Activated CD4-positive, alpha-beta memory T cell treated with anti-CD3 and anti-CD28 coated beads, Interleukin-2, amount 10 ng/mL, durations not matched to agents 7 days and 5 days (primary cell): Measurements from ENCODE around the gene TOB2. TPM values are rescaled to one million over a fixed set of nuclear protein-coding genes. Genes with fewer than 3 reads are reported as not detected.
"Not testable (repeated sequence)": the region's sequence is repeated elsewhere in the genome, so short reads cannot be mapped to it uniquely, and the experiment has no call there.

Experiments
- CTCF ChIA-PET: fragments of 350-600 bp; sonication (Branson Sonifier 250); formaldehyde crosslinking; loops from one replicate; lab custom pipeline; 2021; ENCODE audit warnings: antibody characterized with exemption, inconsistent platforms; lab: Charles Lee
- POLR2A ChIA-PET: fragments of 350-600 bp; sonication (Branson Sonifier 250); formaldehyde crosslinking; loops from one replicate; lab custom pipeline; 2021; ENCODE audit warnings: antibody characterized with exemption; lab: Charles Lee
- DNase-seq: peaks from one replicate; pipeline ENCODE4 v3.0.0-alpha.2; 2020
- H3K27ac Mint-ChIP-seq: one replicate; pipeline ENCODE4 v1.8.0; 2021; ENCODE audit warnings: mild to moderate bottlenecking, mixed read lengths
- H3K27me3 Mint-ChIP-seq: one replicate; pipeline ENCODE4 v1.8.0; 2021; ENCODE audit warnings: mixed read lengths
- H3K36me3 Mint-ChIP-seq: one replicate; pipeline ENCODE4 v1.8.0; 2021; ENCODE audit warnings: low read depth, mixed read lengths
- H3K4me1 Mint-ChIP-seq: one replicate; pipeline ENCODE4 v1.8.0; 2021; ENCODE audit warnings: mixed read lengths
- H3K4me3 Mint-ChIP-seq: one replicate; pipeline ENCODE4 v1.8.0; 2021; ENCODE audit warnings: mild to moderate bottlenecking, mixed read lengths
- H3K9me3 Mint-ChIP-seq: one replicate; pipeline ENCODE4 v1.8.0; 2021; ENCODE audit warnings: mixed read lengths
- total RNA-seq, 2 experiments: library from RNA; stranded (reverse); gene quantifications; one replicate each; pipeline ENCODE4 v1.2.3, GENCODE V29; 2021

TOB2 gene
- total RNA-seq, 2 experiments from 2014 or later: 38.7 to 41.2 TPM

- DNase-seq: no peak
- H3K9me3 Mint-ChIP-seq: no peaks in the 10 kb centered on the region
- H3K27me3 Mint-ChIP-seq: no peaks in the 10 kb centered on the region
- POLR2A ChIA-PET: interaction anchor here (0.8 to 3.6 kb wide), 3 partner anchors 9 to 31 kb away, joined by 3 to 28 read pairs (median 11); partner anchors contain the start of gene TOB2
- H3K27ac Mint-ChIP-seq: peak overlapping the region; percentile 16
- H3K4me1 Mint-ChIP-seq: peaks cover 7% of the 10 kb centered on the region
- CTCF ChIA-PET: interaction anchor here (2.0 kb wide), 1 partner anchor 33 kb away, joined by 9 read pairs; no protein-coding TSS in a partner anchor
- H3K36me3 Mint-ChIP-seq: peaks cover 42% of the 10 kb centered on the region
- no peak overlapping the region for H3K4me3 Mint-ChIP-seq
These were observed 10.1 kb downstream of the TOB2 start for GRCh38 chr22:41436322-41437113.

GRCh38 chr22:41435560-41435959, 11.0 kb downstream of the TOB2 start:
- ChIA-PET POLR2A (interaction anchor here (1.3 to 3.6 kb wide), 2 partner anchors 9 to 10 kb away, joined by 4 to 28 read pairs; partner anchors contain the start of gene TOB2), CTCF (no interaction called here)
- Mint-ChIP-seq H3K27ac (peak overlapping the region; percentile 21), H3K4me3 (no peak overlapping the region), H3K9me3 (no peaks in the 10 kb centered on the region), H3K36me3 (peaks cover 46% of the 10 kb centered on the region), H3K4me1 (peaks cover 6% of the 10 kb centered on the region), H3K27me3 (no peaks in the 10 kb centered on the region)
- no peak for DNase-seq

- H3K4me1 Mint-ChIP-seq, CTCF ChIA-PET, DNase-seq, H3K27me3 Mint-ChIP-seq, H3K9me3 Mint-ChIP-seq, H3K4me3 Mint-ChIP-seq: not testable (repeated sequence)
- POLR2A ChIA-PET: interaction anchor here (1.3 to 3.6 kb wide), 2 partner anchors 8 to 12 kb away, joined by 4 to 28 read pairs; partner anchors contain the start of gene TOB2
- Mint-ChIP-seq H3K36me3 (peaks cover 49% of the 10 kb centered on the region), H3K27ac (peak overlapping the region; percentile 59)
These were observed 12.1 kb downstream of the TOB2 start for GRCh38 chr22:41434361-41435003.

- H3K9me3 Mint-ChIP-seq, CTCF ChIA-PET, POLR2A ChIA-PET, H3K27ac Mint-ChIP-seq, H3K4me3 Mint-ChIP-seq, DNase-seq, H3K27me3 Mint-ChIP-seq, H3K4me1 Mint-ChIP-seq: not testable (repeated sequence)
- peaks cover 46% of the 10 kb centered on the region for H3K36me3 Mint-ChIP-seq
These were observed 13.1 kb downstream of the TOB2 start for GRCh38 chr22:41433480-41433879.

GRCh38 chr22:41431656-41432055, 14.9 kb downstream of the TOB2 start:
- H3K4me1 Mint-ChIP-seq: peaks cover 4% of the 10 kb centered on the region
- H3K27ac Mint-ChIP-seq: no peak overlapping the region
- H3K27me3 Mint-ChIP-seq: no peaks in the 10 kb centered on the region
- peaks cover 44% of the 10 kb centered on the region for H3K36me3 Mint-ChIP-seq
- ChIA-PET CTCF (no interaction called here), POLR2A (interaction anchor here (0.5 kb wide), 1 partner anchor 13 kb away, joined by 3 read pairs; no protein-coding TSS in a partner anchor)
- H3K4me3 Mint-ChIP-seq: no peak overlapping the region
- H3K9me3 Mint-ChIP-seq: no peaks in the 10 kb centered on the region
- no peak for DNase-seq

- H3K4me3 Mint-ChIP-seq: no peak overlapping the region
- H3K4me1 Mint-ChIP-seq: peaks cover 14% of the 10 kb centered on the region
- ChIA-PET CTCF (no interaction called here), POLR2A (no interaction called here)
- DNase-seq: no peak
- H3K36me3 Mint-ChIP-seq: peaks cover 38% of the 10 kb centered on the region
- no peaks in the 10 kb centered on the region for H3K27me3 Mint-ChIP-seq
- H3K27ac Mint-ChIP-seq: no peak overlapping the region
- H3K9me3 Mint-ChIP-seq: no peaks in the 10 kb centered on the region
These were observed 16.7 kb downstream of the TOB2 start for GRCh38 chr22:41429951-41430332.

- H3K36me3 Mint-ChIP-seq: peaks cover 35% of the 10 kb centered on the region
- H3K9me3 Mint-ChIP-seq: no peaks in the 10 kb centered on the region
- H3K27ac Mint-ChIP-seq: no peak overlapping the region
- DNase-seq: no peak
- POLR2A ChIA-PET: interaction anchor here (2.0 to 5.8 kb wide), 2 partner anchors 17 to 39 kb away, joined by 5 to 64 read pairs; partner anchors contain the start of genes ACO2, PHF5A and TOB2
- no peak overlapping the region for H3K4me3 Mint-ChIP-seq
- CTCF ChIA-PET: interaction anchor here (0.7 kb wide), 1 partner anchor 11 kb away, joined by 3 read pairs; no protein-coding TSS in a partner anchor
- H3K4me1 Mint-ChIP-seq: peaks cover 14% of the 10 kb centered on the region
- no peaks in the 10 kb centered on the region for H3K27me3 Mint-ChIP-seq
These were observed 17.2 kb downstream of the TOB2 start for GRCh38 chr22:41429232-41429950.

- H3K27me3 Mint-ChIP-seq: no peaks in the 10 kb centered on the region
- ChIA-PET CTCF (interaction anchor here (0.7 to 2.0 kb wide), 4 partner anchors 17 to 1478 kb away, joined by 4 to 7 read pairs (median 6); no protein-coding TSS in a partner anchor), POLR2A (interaction anchor here (0.8 to 5.8 kb wide), 11 partner anchors 9 to 178 kb away, joined by 3 to 64 read pairs (median 4); partner anchors contain the start of genes ACO2, PHF5A, PMM1 and TEF)
- H3K4me3 Mint-ChIP-seq: peak overlapping the region; percentile 14
- DNase-seq: peak; percentile 77
- H3K4me1 Mint-ChIP-seq: peaks cover 14% of the 10 kb centered on the region
- peak overlapping the region; percentile 82 for H3K27ac Mint-ChIP-seq
- no peaks in the 10 kb centered on the region for H3K9me3 Mint-ChIP-seq
- peaks cover 26% of the 10 kb centered on the region for H3K36me3 Mint-ChIP-seq
These were observed 20.8 kb downstream of the TOB2 start for GRCh38 chr22:41425660-41426365.

- ChIA-PET CTCF (interaction anchor here (1.0 to 2.0 kb wide), 2 partner anchors 15 to 50 kb away, joined by 3 to 6 read pairs; partner anchors contain the start of genes ACO2 and PHF5A), POLR2A (interaction anchor here (0.7 to 3.6 kb wide), 5 partner anchors 19 to 467 kb away, joined by 3 to 20 read pairs (median 11); partner anchors contain the start of genes ACO2, PHF5A and TOB2)
- H3K27me3 Mint-ChIP-seq: no peaks in the 10 kb centered on the region
- H3K36me3 Mint-ChIP-seq: peaks cover 8% of the 10 kb centered on the region
- H3K4me3 Mint-ChIP-seq: no peak overlapping the region
- peaks cover 15% of the 10 kb centered on the region for H3K4me1 Mint-ChIP-seq
- no peaks in the 10 kb centered on the region for H3K9me3 Mint-ChIP-seq
- DNase-seq: no peak
- no peak overlapping the region for H3K27ac Mint-ChIP-seq
These were observed 27.9 kb downstream of the TOB2 start for GRCh38 chr22:41418717-41419116.

GRCh38 chr22:41417622-41418390, 28.8 kb downstream of the TOB2 start:
- CTCF ChIA-PET: interaction anchor here (1.0 to 2.0 kb wide), 2 partner anchors 14 to 51 kb away, joined by 3 to 6 read pairs; partner anchors contain the start of genes ACO2 and PHF5A
- no peak for DNase-seq
- H3K4me1 Mint-ChIP-seq: peaks cover 15% of the 10 kb centered on the region
- no peak overlapping the region for H3K27ac Mint-ChIP-seq
- no peaks in the 10 kb centered on the region for H3K27me3 Mint-ChIP-seq
- H3K9me3 Mint-ChIP-seq: no peaks in the 10 kb centered on the region
- POLR2A ChIA-PET: interaction anchor here (0.7 to 3.6 kb wide), 4 partner anchors 28 to 466 kb away, joined by 3 to 20 read pairs (median 13); partner anchors contain the start of genes ACO2, PHF5A and TOB2
- no peak overlapping the region for H3K4me3 Mint-ChIP-seq
- H3K36me3 Mint-ChIP-seq: peaks cover 10% of the 10 kb centered on the region

- Mint-ChIP-seq H3K27me3 (no peaks in the 10 kb centered on the region), H3K36me3 (peaks cover 10% of the 10 kb centered on the region), H3K4me1 (peaks cover 31% of the 10 kb centered on the region), H3K9me3 (no peaks in the 10 kb centered on the region), H3K27ac (peak overlapping the region; percentile 62), H3K4me3 (peak overlapping the region; percentile 97)
- ChIA-PET POLR2A (interaction anchor here (3.6 kb wide), 1 partner anchor 53 kb away, joined by 20 read pairs; the partner anchor contains the start of genes ACO2 and PHF5A), CTCF (no interaction called here)
- no peak for DNase-seq
These were observed 31.0 kb downstream of the TOB2 start for GRCh38 chr22:41415554-41415953.
